Astrocyte of the spinal cord (primary cell): ENCODE measurements around the gene PRKCE.
A peak's percentile ranks its signal among the peaks of the same experiment; 100 is the strongest.

Source experiments
- DNase-seq: peaks from one replicate; pipeline ENCODE4 v3.0.0; 2011; ENCODE audit warnings: low read depth, low spot score
- H3K4me3 ChIP-seq: 2 replicates; pipeline ENCODE4 v1.5.1; 2011; ENCODE audit warnings: low read depth, mild to moderate bottlenecking, low read length, moderate library complexity
- CTCF ChIP-seq: IDR thresholded peaks from 2 replicates; pipeline ENCODE4 v1.5.1; 2012; ENCODE audit warnings: low read depth, mild to moderate bottlenecking, low read length, inconsistent platforms
- in situ Hi-C: cut with HindIII; loops from 2 replicates; pipeline ENCODE4 v1.10.0; 2017; ENCODE audit warnings: low sequenced_read_pairs

Gene PRKCE

GRCh38 chr2:45814488-45814887 lies 163.0 kb downstream of the PRKCE start:
- in situ Hi-C loops, result no loop called here
- H3K4me3 ChIP-seq, result no peak overlapping the region
- TF ChIP-seq CTCF, result no peak
- DNase-seq, result no peak

GRCh38 chr2:45814951-45815621 lies 163.6 kb downstream of the PRKCE start:
- in situ Hi-C loops, result no loop called here
- TF ChIP-seq CTCF, result no peak

GRCh38 chr2:45816272-45816671 lies 164.8 kb downstream of the PRKCE start:
- in situ Hi-C loops, result no loop called here
- TF ChIP-seq CTCF, result no peak
- peak; percentile 16 for DNase-seq
- H3K4me3 ChIP-seq, result no peak overlapping the region

More at GRCh38 chr2:45814951-45815621, 163.6 kb downstream of the PRKCE start:
- no peak overlapping the region for H3K4me3 ChIP-seq
- no peak for DNase-seq

GRCh38 chr2:45818591-45818990 lies 167.1 kb downstream of the PRKCE start:
- no peak for TF ChIP-seq CTCF
- in situ Hi-C loops, result no loop called here
- no peak overlapping the region for H3K4me3 ChIP-seq
- DNase-seq, result no peak

- in situ Hi-C loops, result no loop called here
- H3K4me3 ChIP-seq, result no peak overlapping the region
- no peak for DNase-seq
- TF ChIP-seq CTCF, result no peak
Observed at GRCh38 chr2:45820048-45820447, 168.6 kb downstream of the PRKCE start.

GRCh38 chr2:45821558-45822271 lies 170.2 kb downstream of the PRKCE start:
- peak; percentile 76 for DNase-seq
- in situ Hi-C loops, result no loop called here
- no peak overlapping the region for H3K4me3 ChIP-seq
- no peak for TF ChIP-seq CTCF
